HepG2 (cell line): ENCODE results near the gene PRRT1. TPM values are rescaled to one million over a fixed set of nuclear protein-coding genes. Genes with fewer than 3 reads are reported as not detected.

ENCODE experiments used
- CBFB ChIP-seq: sonication (generic); formaldehyde crosslinking; IDR thresholded peaks from 2 replicates; pipeline ENCODE4 v1.4.0; 2020; ENCODE audit warnings: missing genetic modification reagents
- EED ChIP-seq: sonication (generic); formaldehyde crosslinking; IDR thresholded peaks from 2 replicates; pipeline ENCODE4 v1.5.0; 2020; ENCODE audit warnings: mild to moderate bottlenecking, missing genetic modification reagents
- GTF2F1 ChIP-seq: fragments of 150-350 bp; IDR thresholded peaks from 2 replicates; pipeline ENCODE4 v1.6.1; 2014; ENCODE audit warnings: low read length
- IKZF4 ChIP-seq: sonication (generic); formaldehyde crosslinking; IDR thresholded peaks from 2 replicates; pipeline ENCODE4 v1.5.1; 2020; ENCODE audit warnings: borderline replicate concordance, mild to moderate bottlenecking, low read depth, missing genetic modification reagents; ENCODE audit errors: not compliant biosample characterization
- KLF13 ChIP-seq: sonication (generic); formaldehyde crosslinking; IDR thresholded peaks from 2 replicates; pipeline ENCODE4 v1.4.0; 2020; ENCODE audit warnings: mild to moderate bottlenecking, missing genetic modification reagents
- MZF1 ChIP-seq: sonication (generic); formaldehyde crosslinking; IDR thresholded peaks from 2 replicates; pipeline ENCODE4 v1.8.1; 2023; ENCODE audit warnings: mild to moderate bottlenecking, missing genetic modification reagents, borderline replicate concordance
- NCOA1 ChIP-seq: sonication (generic); formaldehyde crosslinking; IDR thresholded peaks from 2 replicates; pipeline ENCODE4 v1.9.0; 2021; ENCODE audit warnings: missing genetic modification reagents
- RARA ChIP-seq: IDR thresholded peaks from 2 replicates; pipeline ENCODE4 v1.6.1; 2016; ENCODE audit warnings: missing genetic modification reagents, missing compliant biosample characterization
- TCF7L2 ChIP-seq: IDR thresholded peaks from 2 replicates; pipeline ENCODE4 v1.6.1; 2011; ENCODE audit warnings: mild to moderate bottlenecking, low read depth, low read length, moderate library complexity
- TGIF2 ChIP-seq: IDR thresholded peaks from 2 replicates; pipeline ENCODE4 v1.6.1; 2016; ENCODE audit warnings: control low read depth, missing compliant biosample characterization
- TSC22D2 ChIP-seq: sonication (generic); formaldehyde crosslinking; IDR thresholded peaks from 2 replicates; pipeline ENCODE4 v1.5.1; 2020; ENCODE audit warnings: missing genetic modification reagents, mild to moderate bottlenecking, borderline replicate concordance
- ZBTB38 ChIP-seq: sonication (generic); formaldehyde crosslinking; IDR thresholded peaks from 2 replicates; pipeline ENCODE4 v1.5.1; 2020; ENCODE audit warnings: mild to moderate bottlenecking, missing genetic modification reagents
- polyA plus RNA-seq, 8 experiments: library from polyadenylated mRNA; depleted of rRNA in 3 of 8; stranded (reverse) in 7 of 8; unstranded in 1 of 8; fragments of >200 nt; fragmentation: Illumina TruSeq in 4 of 8; extraction: Trizol in 4 of 8; gene quantifications; 2 replicates each; pipeline versions ENCODE4 v1.2.1 to v1.2.3, GENCODE V29; 2011 to 2016; ENCODE audit warnings: low read depth in 4 of 8, missing spikeins in 1 of 8, mixed read lengths in 1 of 8; ENCODE audit not compliant: insufficient read depth in 1 of 8
- total RNA-seq, 5 experiments: library from RNA; depleted of rRNA; stranded (reverse); fragments of >200 nt; fragmentation: Illumina TruSeq; extraction: Trizol; gene quantifications; 2 replicates each; pipeline ENCODE4 v1.2.3, GENCODE V29; 2016; ENCODE audit warnings: low read depth in 1 of 5
- TF ChIP-seq, protein P1 (sequence below): IDR thresholded peaks from 2 replicates; pipeline ENCODE4 v1.4.0; 2020; ENCODE audit warnings: mild to moderate bottlenecking, missing genetic modification reagents
- TF ChIP-seq, protein P2 (sequence below): sonication (generic); formaldehyde crosslinking; IDR thresholded peaks from 2 replicates; pipeline ENCODE4 v1.5.0; 2020; ENCODE audit warnings: missing genetic modification reagents
- TF ChIP-seq, protein P3 (sequence below): sonication (generic); formaldehyde crosslinking; conservative IDR thresholded peaks from 2 replicates; pipeline ENCODE4 v1.4.0; 2020; ENCODE audit warnings: missing genetic modification reagents
- TF ChIP-seq, protein P4 (sequence below): sonication (generic); formaldehyde crosslinking; IDR thresholded peaks from 2 replicates; pipeline ENCODE4 v1.4.0; 2020; ENCODE audit warnings: missing genetic modification reagents

Gene PRRT1
- total and polyA plus RNA-seq, 2 of the 13 experiments (the other 11 are each of a cell fraction or from before 2014, with no cell fraction given) = 0.64 to 1.4 TPM

DNA sequence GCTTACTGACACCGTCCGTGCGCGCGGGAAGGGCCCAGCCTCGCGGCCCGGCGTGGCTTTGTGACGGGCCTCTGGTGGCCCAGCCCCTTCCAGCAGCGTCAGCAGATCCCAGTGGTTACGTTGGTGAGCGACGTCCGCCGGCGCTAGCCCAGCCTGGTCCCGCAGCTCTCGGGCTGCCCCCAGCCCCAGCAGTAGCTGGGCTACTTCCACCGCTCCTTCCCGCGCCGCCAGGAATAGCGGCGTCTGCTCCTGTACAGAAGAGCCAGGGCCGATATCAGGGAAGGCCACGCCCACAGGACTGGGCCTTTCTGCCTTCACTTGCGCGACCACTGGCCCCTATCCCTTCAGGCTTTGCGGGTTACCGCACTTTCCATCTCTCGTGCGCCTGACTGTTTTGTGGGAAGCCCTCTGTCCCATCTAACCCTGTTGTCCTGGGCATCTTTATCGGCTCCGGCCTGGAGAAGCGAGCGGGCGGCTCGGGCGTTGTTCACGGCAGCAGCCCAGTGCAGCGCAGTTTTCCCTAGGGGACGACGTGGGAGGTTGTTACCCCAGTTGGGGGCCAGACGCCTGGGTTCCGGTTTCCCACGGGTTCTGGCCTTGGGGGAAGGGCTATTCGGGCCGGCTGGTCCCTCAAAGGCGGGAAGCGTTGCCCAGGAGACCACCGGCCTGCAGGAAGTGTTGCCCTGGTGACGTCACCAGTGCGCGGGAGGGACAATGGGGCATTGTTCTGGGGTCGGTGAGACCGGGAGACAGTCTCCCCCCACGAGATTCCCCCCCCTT is 44.4 kb upstream of the PRRT1 start (continued):
- TF ChIP-seq, protein P1, sequence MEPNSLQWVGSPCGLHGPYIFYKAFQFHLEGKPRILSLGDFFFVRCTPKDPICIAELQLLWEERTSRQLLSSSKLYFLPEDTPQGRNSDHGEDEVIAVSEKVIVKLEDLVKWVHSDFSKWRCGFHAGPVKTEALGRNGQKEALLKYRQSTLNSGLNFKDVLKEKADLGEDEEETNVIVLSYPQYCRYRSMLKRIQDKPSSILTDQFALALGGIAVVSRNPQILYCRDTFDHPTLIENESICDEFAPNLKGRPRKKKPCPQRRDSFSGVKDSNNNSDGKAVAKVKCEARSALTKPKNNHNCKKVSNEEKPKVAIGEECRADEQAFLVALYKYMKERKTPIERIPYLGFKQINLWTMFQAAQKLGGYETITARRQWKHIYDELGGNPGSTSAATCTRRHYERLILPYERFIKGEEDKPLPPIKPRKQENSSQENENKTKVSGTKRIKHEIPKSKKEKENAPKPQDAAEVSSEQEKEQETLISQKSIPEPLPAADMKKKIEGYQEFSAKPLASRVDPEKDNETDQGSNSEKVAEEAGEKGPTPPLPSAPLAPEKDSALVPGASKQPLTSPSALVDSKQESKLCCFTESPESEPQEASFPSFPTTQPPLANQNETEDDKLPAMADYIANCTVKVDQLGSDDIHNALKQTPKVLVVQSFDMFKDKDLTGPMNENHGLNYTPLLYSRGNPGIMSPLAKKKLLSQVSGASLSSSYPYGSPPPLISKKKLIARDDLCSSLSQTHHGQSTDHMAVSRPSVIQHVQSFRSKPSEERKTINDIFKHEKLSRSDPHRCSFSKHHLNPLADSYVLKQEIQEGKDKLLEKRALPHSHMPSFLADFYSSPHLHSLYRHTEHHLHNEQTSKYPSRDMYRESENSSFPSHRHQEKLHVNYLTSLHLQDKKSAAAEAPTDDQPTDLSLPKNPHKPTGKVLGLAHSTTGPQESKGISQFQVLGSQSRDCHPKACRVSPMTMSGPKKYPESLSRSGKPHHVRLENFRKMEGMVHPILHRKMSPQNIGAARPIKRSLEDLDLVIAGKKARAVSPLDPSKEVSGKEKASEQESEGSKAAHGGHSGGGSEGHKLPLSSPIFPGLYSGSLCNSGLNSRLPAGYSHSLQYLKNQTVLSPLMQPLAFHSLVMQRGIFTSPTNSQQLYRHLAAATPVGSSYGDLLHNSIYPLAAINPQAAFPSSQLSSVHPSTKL (CRISPR knock-in tag) = no peak; the same call in 1 of the 2 replicates
- no peak for TF ChIP-seq GTF2F1
- peak; percentile 82 for TF ChIP-seq ZBTB38 (CRISPR knock-in tag)
- TF ChIP-seq, protein P2, sequence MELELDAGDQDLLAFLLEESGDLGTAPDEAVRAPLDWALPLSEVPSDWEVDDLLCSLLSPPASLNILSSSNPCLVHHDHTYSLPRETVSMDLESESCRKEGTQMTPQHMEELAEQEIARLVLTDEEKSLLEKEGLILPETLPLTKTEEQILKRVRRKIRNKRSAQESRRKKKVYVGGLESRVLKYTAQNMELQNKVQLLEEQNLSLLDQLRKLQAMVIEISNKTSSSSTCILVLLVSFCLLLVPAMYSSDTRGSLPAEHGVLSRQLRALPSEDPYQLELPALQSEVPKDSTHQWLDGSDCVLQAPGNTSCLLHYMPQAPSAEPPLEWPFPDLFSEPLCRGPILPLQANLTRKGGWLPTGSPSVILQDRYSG (CRISPR knock-in tag) = no peak
- TF ChIP-seq, protein P3, sequence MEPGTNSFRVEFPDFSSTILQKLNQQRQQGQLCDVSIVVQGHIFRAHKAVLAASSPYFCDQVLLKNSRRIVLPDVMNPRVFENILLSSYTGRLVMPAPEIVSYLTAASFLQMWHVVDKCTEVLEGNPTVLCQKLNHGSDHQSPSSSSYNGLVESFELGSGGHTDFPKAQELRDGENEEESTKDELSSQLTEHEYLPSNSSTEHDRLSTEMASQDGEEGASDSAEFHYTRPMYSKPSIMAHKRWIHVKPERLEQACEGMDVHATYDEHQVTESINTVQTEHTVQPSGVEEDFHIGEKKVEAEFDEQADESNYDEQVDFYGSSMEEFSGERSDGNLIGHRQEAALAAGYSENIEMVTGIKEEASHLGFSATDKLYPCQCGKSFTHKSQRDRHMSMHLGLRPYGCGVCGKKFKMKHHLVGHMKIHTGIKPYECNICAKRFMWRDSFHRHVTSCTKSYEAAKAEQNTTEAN = no peak; the same call in 1 of the 2 replicates
- no peak for TF ChIP-seq TCF7L2
- 0 out of 2 replicates have a peak, but pooled peaks have one; percentile 59 for TF ChIP-seq TGIF2 (CRISPR knock-in tag)
- TF ChIP-seq RARA (CRISPR knock-in tag) = peak; percentile 42; the same call in 1 of the 2 replicates
- peak; percentile 38 for TF ChIP-seq IKZF4 (CRISPR knock-in tag)
- TF ChIP-seq MZF1 (CRISPR knock-in tag) = peak; percentile 19; the same call in 1 of the 2 replicates
- no peak; the same call in 1 of the 2 replicates for TF ChIP-seq CBFB
- no peak; the same call in 1 of the 2 replicates for TF ChIP-seq NCOA1
- no peak; the same call in 1 of the 2 replicates for TF ChIP-seq TSC22D2 (CRISPR knock-in tag)
- TF ChIP-seq KLF13 (CRISPR knock-in tag) = 0 out of 2 replicates have a peak, but pooled peaks have one; percentile 55
- TF ChIP-seq, protein P4, sequence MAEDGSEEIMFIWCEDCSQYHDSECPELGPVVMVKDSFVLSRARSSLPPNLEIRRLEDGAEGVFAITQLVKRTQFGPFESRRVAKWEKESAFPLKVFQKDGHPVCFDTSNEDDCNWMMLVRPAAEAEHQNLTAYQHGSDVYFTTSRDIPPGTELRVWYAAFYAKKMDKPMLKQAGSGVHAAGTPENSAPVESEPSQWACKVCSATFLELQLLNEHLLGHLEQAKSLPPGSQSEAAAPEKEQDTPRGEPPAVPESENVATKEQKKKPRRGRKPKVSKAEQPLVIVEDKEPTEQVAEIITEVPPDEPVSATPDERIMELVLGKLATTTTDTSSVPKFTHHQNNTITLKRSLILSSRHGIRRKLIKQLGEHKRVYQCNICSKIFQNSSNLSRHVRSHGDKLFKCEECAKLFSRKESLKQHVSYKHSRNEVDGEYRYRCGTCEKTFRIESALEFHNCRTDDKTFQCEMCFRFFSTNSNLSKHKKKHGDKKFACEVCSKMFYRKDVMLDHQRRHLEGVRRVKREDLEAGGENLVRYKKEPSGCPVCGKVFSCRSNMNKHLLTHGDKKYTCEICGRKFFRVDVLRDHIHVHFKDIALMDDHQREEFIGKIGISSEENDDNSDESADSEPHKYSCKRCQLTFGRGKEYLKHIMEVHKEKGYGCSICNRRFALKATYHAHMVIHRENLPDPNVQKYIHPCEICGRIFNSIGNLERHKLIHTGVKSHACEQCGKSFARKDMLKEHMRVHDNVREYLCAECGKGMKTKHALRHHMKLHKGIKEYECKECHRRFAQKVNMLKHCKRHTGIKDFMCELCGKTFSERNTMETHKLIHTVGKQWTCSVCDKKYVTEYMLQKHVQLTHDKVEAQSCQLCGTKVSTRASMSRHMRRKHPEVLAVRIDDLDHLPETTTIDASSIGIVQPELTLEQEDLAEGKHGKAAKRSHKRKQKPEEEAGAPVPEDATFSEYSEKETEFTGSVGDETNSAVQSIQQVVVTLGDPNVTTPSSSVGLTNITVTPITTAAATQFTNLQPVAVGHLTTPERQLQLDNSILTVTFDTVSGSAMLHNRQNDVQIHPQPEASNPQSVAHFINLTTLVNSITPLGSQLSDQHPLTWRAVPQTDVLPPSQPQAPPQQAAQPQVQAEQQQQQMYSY = no peak; the same call in none of the 2 replicates
- TF ChIP-seq EED (CRISPR knock-in tag) = peak; percentile 12; the same call in 1 of the 2 replicates
